Liver (tissue), 3 donors: Measurements from ENCODE around the gene XXYLT1.

Experiments used
- EGR1 ChIP-seq, 2 donors: IDR thresholded peaks; 2 replicates each; pipeline ENCODE4 v1.6.1; 2016 to 2018; ENCODE audit warnings: antibody characterized with exemption in 2 of 2, low read depth in 2 of 2
- GABPA ChIP-seq, 2 donors: IDR thresholded peaks in 1 of 2; conservative IDR thresholded peaks in 1 of 2; 2 replicates each; pipeline ENCODE4 v1.6.1; 2016; ENCODE audit warnings: antibody characterized with exemption in 2 of 2, mild to moderate bottlenecking in 1 of 2, moderate library complexity in 1 of 2
- HNF4G ChIP-seq: IDR thresholded peaks from 2 replicates; pipeline ENCODE4 v1.6.1; 2016; ENCODE audit warnings: antibody characterized with exemption
- RAD21 ChIP-seq, 2 donors: IDR thresholded peaks; 2 replicates each; pipeline ENCODE4 v1.6.1; 2016; ENCODE audit warnings: antibody characterized with exemption in 2 of 2, mild to moderate bottlenecking in 2 of 2
- REST ChIP-seq: IDR thresholded peaks from 2 replicates; pipeline ENCODE4 v1.6.1; 2016; ENCODE audit warnings: antibody characterized with exemption, mild to moderate bottlenecking
- TF ChIP-seq, protein P1 (sequence below): fragments of 150-350 bp; IDR thresholded peaks from 2 replicates; pipeline ENCODE4 v1.5.1; 2017; ENCODE audit warnings: improper control_type of control experiment, low read depth, low read length; ENCODE audit not compliant: missing input control
- donor health status: healthy.
- donor health status: healthy.

GRCh38 chr3:195065864-195066185 lies 205.1 kb downstream of the XXYLT1 start:
- TF ChIP-seq RAD21 (IDR thresholded peaks at IDR 0.05) (no peak), EGR1 (IDR thresholded peaks at IDR 0.05; ENCODE audit: low read depth in 2 of 2) (no peak), GABPA (IDR thresholded peaks at IDR 0.05 in 1 of 2, conservative IDR thresholded peaks at IDR 0.05 in 1 of 2) (no peak), REST (no peak), HNF4G (no peak)
- TF ChIP-seq, protein P1, sequence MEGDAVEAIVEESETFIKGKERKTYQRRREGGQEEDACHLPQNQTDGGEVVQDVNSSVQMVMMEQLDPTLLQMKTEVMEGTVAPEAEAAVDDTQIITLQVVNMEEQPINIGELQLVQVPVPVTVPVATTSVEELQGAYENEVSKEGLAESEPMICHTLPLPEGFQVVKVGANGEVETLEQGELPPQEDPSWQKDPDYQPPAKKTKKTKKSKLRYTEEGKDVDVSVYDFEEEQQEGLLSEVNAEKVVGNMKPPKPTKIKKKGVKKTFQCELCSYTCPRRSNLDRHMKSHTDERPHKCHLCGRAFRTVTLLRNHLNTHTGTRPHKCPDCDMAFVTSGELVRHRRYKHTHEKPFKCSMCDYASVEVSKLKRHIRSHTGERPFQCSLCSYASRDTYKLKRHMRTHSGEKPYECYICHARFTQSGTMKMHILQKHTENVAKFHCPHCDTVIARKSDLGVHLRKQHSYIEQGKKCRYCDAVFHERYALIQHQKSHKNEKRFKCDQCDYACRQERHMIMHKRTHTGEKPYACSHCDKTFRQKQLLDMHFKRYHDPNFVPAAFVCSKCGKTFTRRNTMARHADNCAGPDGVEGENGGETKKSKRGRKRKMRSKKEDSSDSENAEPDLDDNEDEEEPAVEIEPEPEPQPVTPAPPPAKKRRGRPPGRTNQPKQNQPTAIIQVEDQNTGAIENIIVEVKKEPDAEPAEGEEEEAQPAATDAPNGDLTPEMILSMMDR = no peak
